ENCODE results near the gene YPEL3.

Gene YPEL3

DNA sequence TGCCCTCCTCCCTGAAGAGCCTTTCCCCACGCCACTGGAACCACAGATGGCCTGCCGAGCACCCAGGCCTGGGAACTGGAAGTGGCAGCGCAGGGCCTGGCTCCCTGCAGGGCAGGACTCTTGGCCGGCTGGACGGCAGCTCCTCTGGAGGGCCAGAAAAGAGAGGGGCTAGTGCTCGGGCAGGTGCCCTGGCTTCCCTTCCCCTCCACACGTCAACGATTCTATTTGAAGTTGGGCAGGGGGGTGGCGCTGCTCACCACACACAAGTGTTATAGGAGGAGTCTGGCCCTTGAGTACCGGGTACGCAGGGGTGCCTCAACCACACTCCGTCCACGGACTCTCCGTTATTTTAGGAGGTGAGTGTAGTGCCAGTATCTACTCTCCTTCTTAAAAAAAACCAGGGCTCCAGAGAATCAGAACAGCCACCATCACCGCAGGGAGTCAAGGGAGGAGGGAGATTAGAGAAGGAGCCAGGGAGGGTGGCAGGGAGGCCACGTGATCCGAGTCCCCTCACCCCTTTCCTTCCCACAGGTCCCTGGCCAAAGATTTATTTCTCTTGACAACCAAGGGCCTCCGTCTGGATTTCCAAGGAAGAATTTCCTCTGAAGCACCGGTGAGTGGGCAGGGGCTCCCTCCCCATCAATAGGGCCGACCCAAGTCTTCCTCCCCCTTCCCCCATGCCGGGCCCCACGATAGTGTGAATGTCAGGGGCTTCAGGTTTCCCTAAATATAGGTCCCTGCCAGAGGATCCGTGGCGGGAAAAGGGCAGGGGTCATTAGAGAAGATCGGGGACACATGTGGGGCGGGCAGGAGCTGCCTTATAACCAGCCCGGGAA, 31.9 kb downstream of the YPEL3 start:
- H3K4me3 ChIP-seq (ENCODE audit: low read length), result peak overlapping the region; percentile 75
- TF ChIP-seq, protein P1, sequence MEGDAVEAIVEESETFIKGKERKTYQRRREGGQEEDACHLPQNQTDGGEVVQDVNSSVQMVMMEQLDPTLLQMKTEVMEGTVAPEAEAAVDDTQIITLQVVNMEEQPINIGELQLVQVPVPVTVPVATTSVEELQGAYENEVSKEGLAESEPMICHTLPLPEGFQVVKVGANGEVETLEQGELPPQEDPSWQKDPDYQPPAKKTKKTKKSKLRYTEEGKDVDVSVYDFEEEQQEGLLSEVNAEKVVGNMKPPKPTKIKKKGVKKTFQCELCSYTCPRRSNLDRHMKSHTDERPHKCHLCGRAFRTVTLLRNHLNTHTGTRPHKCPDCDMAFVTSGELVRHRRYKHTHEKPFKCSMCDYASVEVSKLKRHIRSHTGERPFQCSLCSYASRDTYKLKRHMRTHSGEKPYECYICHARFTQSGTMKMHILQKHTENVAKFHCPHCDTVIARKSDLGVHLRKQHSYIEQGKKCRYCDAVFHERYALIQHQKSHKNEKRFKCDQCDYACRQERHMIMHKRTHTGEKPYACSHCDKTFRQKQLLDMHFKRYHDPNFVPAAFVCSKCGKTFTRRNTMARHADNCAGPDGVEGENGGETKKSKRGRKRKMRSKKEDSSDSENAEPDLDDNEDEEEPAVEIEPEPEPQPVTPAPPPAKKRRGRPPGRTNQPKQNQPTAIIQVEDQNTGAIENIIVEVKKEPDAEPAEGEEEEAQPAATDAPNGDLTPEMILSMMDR (conservative IDR thresholded peaks at IDR 0.05; ENCODE audit: low read length), result peak; percentile 18
- DNase-seq (ENCODE audit: low read depth), result no peak

DNA sequence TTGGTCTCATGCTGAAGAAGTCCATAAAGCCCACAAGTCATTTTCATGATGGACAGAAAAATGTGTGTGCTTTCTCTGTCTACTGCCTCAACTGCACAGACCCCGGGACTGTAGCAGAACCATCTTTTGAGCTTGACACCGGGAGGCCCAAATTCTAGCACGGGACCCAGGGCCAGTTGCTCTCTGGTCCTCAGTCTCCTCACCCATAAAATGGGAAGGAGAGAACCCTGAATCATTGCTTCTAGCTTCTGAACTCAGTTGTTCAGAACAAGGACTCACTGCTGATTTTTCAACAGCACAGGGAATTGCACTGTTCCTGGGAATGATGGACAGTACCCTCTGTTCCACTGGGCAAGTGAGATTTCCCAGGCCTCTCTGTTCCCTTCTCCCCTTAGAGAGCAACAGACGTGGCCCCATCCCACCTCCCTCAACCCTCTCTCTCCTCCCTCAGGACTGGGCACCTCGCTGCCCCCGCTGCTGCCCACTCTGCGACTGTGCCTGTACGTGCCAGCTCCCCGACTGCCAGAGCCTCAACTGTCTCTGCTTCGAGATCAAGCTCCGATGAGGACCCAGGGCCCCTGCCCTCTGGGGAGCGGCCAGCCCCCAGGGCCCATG, 32.6 kb downstream of the YPEL3 start:
- TF ChIP-seq, protein P1 (conservative IDR thresholded peaks at IDR 0.05; ENCODE audit: low read length), result no peak
- peak overlapping the region; percentile 75 for H3K4me3 ChIP-seq (ENCODE audit: low read length)
- DNase-seq (ENCODE audit: low read depth), result no peak

DNA sequence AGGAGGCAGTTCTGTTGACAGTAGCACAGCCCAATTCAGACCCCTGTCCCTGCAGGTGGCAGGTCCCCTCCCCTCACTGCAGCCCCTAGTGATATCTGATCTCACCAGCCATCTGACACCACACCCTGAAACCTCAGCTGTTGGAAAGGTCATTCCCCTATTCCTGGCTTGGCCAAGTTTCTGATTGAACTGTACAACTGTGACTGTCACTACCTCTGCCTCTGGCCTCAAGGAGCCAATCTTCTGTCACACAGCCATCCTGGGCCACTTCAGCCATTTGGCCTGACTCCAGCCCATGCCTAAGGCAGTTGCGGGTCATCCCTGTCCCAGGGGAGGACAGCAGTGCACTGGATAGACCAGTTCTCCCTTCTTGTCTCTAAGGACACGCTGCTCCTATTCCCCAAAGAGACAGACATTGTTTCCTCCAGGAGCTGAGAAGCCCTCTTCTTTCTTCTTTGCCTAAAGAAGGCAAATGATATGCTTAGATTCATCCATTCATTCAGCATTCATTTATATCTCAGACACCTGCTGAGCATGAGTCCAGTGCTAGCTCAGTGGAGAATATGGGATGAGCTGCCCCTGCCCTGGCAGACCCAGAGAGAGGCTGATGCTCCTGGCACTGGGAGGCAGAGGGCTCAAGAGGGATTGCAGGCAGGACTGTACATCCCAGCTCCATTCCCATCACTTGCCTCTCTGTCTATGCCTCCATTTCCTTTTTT, 35.0 kb downstream of the YPEL3 start:
- no peak for DNase-seq (ENCODE audit: low read depth)
- H3K4me3 ChIP-seq (ENCODE audit: low read length), result no peak overlapping the region
- TF ChIP-seq, protein P1 (conservative IDR thresholded peaks at IDR 0.05; ENCODE audit: low read length), result no peak

DNA sequence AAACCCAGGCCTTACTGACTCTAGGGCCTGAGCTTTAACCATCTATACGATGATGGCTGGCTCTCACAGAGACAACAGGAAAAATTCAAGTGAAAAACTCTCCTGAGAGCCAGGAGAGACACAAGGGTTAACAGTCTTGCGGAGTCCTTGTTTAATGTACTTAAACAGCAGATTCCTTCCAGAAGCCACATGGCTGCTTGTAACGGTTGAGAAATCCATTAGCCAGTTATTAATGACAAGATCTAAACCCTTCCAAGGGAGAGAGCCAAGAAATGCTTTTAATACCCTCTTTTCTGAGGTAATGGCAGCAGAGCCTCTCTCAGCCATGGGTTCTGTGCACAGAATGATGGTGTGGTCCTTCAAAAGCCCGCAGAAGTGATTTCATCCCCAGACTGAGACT, 35.7 kb downstream of the YPEL3 start:
- no peak overlapping the region for H3K4me3 ChIP-seq (ENCODE audit: low read length)
- TF ChIP-seq, protein P1 (conservative IDR thresholded peaks at IDR 0.05; ENCODE audit: low read length), result no peak
- DNase-seq (ENCODE audit: low read depth), result no peak

DNA sequence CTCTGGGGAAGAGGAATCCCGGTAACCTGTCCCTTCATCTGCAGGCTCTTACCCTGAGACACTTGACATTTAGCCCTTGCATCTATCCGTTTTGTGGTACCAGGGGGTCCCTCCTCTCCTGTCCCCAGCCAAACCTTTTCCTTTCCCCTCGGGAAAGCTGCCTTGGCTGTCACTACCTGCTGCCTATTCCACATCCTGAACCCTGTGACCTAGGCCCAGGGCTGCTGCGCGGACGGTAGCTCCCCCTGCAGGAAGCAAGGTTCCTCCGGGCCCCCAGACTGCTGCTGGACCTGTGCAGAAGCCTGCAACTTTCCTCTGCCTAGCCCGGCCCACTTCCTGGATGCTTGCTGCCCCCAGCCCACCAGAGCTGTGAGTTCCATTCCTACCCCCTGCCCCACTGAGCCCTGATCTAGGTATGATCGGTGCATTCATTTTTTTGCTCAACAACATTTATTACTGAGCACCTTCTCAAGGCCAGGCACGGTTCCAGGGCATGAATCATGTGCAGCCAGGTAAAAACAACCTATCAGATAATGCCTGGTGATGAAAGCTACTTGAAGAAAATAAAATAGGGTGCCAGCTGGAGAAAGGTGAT, 41.0 kb downstream of the YPEL3 start:
- no peak for DNase-seq (ENCODE audit: low read depth)
- H3K4me3 ChIP-seq (ENCODE audit: low read length), result no peak overlapping the region
- TF ChIP-seq, protein P1 (conservative IDR thresholded peaks at IDR 0.05; ENCODE audit: low read length), result peak; percentile 55

DNA sequence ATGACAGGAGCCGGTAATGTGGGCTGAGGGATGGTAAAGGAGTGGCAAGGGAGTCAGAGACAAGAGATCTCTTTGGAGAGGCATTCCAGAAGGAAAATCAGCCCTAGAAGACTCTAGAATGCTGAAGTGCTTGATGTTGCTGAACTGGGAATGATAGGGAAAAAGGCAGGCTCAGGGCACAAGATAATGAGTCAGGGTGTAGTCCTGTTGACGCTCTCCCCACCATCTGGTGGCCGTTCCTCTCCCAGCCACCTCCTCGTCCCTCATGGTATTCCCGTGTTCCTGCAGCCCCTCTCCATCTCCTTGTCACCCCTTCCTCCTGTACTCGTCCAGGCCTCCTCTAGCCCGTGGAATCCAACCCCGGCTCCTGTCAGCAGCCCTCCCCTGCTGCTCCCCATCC, 41.6 kb downstream of the YPEL3 start:
- no peak overlapping the region for H3K4me3 ChIP-seq (ENCODE audit: low read length)

More for the DNA sequence above, 41.6 kb downstream of the YPEL3 start:
- DNase-seq (ENCODE audit: low read depth), result no peak
- TF ChIP-seq, protein P1 (conservative IDR thresholded peaks at IDR 0.05; ENCODE audit: low read length), result no peak

Data from AG10803 (cell line).